Measurements from ENCODE around the gene GUCD1. TPM values are rescaled to one million over a fixed set of nuclear protein-coding genes. Genes with fewer than 3 reads are reported as not detected.

GUCD1 gene
- total and polyA plus RNA-seq, 2 of the 13 experiments (the other 11 are each of a cell fraction or from before 2014, with no cell fraction given) = 128 to 245 TPM

DNA sequence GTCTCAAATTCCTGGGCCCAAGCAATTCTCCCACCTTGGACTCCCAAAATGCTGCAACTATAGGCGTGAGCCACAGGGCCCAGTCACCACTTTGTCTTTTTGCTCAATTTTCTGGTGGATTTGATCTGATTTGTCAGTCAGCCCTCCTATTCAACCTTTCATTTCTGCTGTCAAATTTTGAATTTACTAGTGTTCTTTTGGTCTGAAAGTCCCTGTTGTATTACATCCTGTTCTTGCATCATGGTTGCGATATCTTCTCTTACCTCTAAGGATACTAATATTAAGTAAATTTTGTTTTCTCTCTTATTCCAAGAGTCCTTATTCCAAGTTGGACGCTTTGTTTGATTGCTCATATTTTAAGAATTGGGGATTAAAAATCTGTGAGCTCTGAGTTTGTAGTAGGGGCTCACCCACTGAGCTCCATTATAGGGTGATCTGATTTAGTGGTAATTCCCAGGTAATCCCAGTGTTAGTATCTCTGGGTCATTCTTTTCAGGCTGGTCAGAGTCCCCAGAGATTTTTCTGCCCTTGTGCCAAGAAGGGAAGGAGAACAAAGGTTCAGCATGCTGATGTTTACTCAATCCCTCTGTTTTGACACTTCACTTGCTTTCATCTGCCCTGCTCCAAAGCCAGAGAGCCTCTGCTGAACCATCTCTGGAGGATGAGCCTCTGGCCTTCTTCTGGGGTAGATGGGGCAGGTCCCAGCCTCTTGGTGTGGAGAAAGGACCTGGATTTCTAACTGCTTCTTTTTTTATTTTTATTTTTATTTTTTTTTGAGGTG, 49.8 kb downstream of the GUCD1 start (continued):
- TF ChIP-seq, protein P1, sequence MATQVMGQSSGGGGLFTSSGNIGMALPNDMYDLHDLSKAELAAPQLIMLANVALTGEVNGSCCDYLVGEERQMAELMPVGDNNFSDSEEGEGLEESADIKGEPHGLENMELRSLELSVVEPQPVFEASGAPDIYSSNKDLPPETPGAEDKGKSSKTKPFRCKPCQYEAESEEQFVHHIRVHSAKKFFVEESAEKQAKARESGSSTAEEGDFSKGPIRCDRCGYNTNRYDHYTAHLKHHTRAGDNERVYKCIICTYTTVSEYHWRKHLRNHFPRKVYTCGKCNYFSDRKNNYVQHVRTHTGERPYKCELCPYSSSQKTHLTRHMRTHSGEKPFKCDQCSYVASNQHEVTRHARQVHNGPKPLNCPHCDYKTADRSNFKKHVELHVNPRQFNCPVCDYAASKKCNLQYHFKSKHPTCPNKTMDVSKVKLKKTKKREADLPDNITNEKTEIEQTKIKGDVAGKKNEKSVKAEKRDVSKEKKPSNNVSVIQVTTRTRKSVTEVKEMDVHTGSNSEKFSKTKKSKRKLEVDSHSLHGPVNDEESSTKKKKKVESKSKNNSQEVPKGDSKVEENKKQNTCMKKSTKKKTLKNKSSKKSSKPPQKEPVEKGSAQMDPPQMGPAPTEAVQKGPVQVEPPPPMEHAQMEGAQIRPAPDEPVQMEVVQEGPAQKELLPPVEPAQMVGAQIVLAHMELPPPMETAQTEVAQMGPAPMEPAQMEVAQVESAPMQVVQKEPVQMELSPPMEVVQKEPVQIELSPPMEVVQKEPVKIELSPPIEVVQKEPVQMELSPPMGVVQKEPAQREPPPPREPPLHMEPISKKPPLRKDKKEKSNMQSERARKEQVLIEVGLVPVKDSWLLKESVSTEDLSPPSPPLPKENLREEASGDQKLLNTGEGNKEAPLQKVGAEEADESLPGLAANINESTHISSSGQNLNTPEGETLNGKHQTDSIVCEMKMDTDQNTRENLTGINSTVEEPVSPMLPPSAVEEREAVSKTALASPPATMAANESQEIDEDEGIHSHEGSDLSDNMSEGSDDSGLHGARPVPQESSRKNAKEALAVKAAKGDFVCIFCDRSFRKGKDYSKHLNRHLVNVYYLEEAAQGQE (IDR thresholded peaks at IDR 0.05; ENCODE audit: borderline replicate concordance in 1 of 2, low read depth in 1 of 2, low read length in 2 of 2) = no peak
- TF ChIP-seq WIZ (CRISPR knock-in tag; IDR thresholded peaks at IDR 0.05) (no peak), RELA (CRISPR knock-in tag; IDR thresholded peaks at IDR 0.05) (no peak), SRSF4 (IDR thresholded peaks at IDR 0.05; ENCODE audit: low read depth, low read length, poor library complexity, severe bottlenecking) (no peak), ZNF773 (CRISPR knock-in tag; IDR thresholded peaks at IDR 0.05; ENCODE audit: borderline replicate concordance) (no peak), REPIN1 (CRISPR knock-in tag; IDR thresholded peaks at IDR 0.05; ENCODE audit: borderline replicate concordance, low read depth) (peak; percentile 28; the same call in 1 of the 2 replicates), ZNF224 (CRISPR knock-in tag; IDR thresholded peaks at IDR 0.05) (no peak), LCORL (IDR thresholded peaks at IDR 0.05) (no peak), LCORL (CRISPR knock-in tag; IDR thresholded peaks at IDR 0.05) (peak; percentile 75; the same call in 1 of the 2 replicates), ZNF232 (CRISPR knock-in tag; IDR thresholded peaks at IDR 0.05; ENCODE audit: borderline replicate concordance) (no peak; the same call in 1 of the 2 replicates)
- TF ChIP-seq, protein P2, sequence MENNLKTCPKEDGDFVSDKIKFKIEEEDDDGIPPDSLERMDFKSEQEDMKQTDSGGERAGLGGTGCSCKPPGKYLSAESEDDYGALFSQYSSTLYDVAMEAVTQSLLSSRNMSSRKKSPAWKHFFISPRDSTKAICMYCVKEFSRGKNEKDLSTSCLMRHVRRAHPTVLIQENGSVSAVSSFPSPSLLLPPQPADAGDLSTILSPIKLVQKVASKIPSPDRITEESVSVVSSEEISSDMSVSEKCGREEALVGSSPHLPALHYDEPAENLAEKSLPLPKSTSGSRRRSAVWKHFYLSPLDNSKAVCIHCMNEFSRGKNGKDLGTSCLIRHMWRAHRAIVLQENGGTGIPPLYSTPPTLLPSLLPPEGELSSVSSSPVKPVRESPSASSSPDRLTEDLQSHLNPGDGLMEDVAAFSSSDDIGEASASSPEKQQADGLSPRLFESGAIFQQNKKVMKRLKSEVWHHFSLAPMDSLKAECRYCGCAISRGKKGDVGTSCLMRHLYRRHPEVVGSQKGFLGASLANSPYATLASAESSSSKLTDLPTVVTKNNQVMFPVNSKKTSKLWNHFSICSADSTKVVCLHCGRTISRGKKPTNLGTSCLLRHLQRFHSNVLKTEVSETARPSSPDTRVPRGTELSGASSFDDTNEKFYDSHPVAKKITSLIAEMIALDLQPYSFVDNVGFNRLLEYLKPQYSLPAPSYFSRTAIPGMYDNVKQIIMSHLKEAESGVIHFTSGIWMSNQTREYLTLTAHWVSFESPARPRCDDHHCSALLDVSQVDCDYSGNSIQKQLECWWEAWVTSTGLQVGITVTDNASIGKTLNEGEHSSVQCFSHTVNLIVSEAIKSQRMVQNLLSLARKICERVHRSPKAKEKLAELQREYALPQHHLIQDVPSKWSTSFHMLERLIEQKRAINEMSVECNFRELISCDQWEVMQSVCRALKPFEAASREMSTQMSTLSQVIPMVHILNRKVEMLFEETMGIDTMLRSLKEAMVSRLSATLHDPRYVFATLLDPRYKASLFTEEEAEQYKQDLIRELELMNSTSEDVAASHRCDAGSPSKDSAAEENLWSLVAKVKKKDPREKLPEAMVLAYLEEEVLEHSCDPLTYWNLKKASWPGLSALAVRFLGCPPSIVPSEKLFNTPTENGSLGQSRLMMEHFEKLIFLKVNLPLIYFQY (CRISPR knock-in tag; IDR thresholded peaks at IDR 0.05; ENCODE audit: borderline replicate concordance) = no peak
